Body of pancreas (tissue), 4 donors: ENCODE results near the gene PTPRN2.

ENCODE experiments used
- CTCF ChIP-seq, 7 experiments: fragments of 450-650 bp in 4 of 7; fragments of 200-600 bp in 3 of 7; sonication (generic) in 3 of 7; IDR thresholded peaks; one replicate each; pipeline ENCODE4 v1.5.1; 2016 to 2019; ENCODE audit warnings: antibody characterized with exemption in 7 of 7
- POLR2A ChIP-seq, 3 donors: fragments of 450-650 bp; IDR thresholded peaks; one replicate each; pipeline ENCODE4 v1.6.1; 2016; ENCODE audit warnings: antibody characterized with exemption in 3 of 3, mild to moderate bottlenecking in 2 of 3

GRCh38 chr7:158362912-158363905 lies 224.4 kb downstream of the PTPRN2 start:
- TF ChIP-seq POLR2A (IDR thresholded peaks at IDR 0.05) (no peak), CTCF (IDR thresholded peaks at IDR 0.05) (no peak)
